HepG2 (cell line): Measurements from ENCODE around the gene FBP2. TPM values are rescaled to one million over a fixed set of nuclear protein-coding genes. Genes with fewer than 3 reads are reported as not detected.
A peak's percentile ranks its signal among the peaks of the same experiment; 100 is the strongest.

Experiments
- ATAC-seq: fragments of 200-7000 bp; cut with Tn5 transposase; 3 replicates; pipeline ENCODE4 v1.9.1; 2020; ENCODE audit warnings: mild to moderate bottlenecking, moderate library complexity
- BruUV-seq: library from RNA; stranded (reverse); fragments of 400-500 nt; replicated peaks from 2 replicates; lab custom pipeline; 2021; lab: Mats Ljungman, UMichigan
- CTCF ChIA-PET: fragments of 300-600 bp; formaldehyde crosslinking; extraction: SDS; loops from one replicate; lab custom pipeline; 2021; ENCODE audit warnings: low total read pairs, inconsistent platforms, low intra/inter-chr PET ratio; lab: Yijun Ruan, JAX
- POLR2A ChIA-PET: fragments of 350-600 bp; sonication (Branson Sonifier 250); formaldehyde crosslinking; loops from one replicate; lab custom pipeline; 2020; ENCODE audit warnings: antibody characterized with exemption, inconsistent platforms; lab: Yijun Ruan, JAX
- DNase-seq: peaks from one replicate; pipeline ENCODE4 v3.0.0-alpha.2; 2015; ENCODE audit warnings: low spot score
- FAIRE-seq: peaks from 3 replicates; lab custom pipeline; 2011; peaks lifted over from hg19 to GRCh38; lab: Jason Lieb, UNC
- H2AFZ ChIP-seq: one replicate; pipeline ENCODE4 v1.6.1; 2011; ENCODE audit warnings: low read length, inconsistent platforms
- H3K27ac ChIP-seq: fragments of 300-600 bp; 3 replicates; pipeline ENCODE4 v1.8.0; 2011; ENCODE audit warnings: mixed run types, mild to moderate bottlenecking, mixed read lengths, low read length, inconsistent platforms; ENCODE audit not compliant: insufficient read depth; ENCODE audit errors: extremely low read length
- H3K27me3 ChIP-seq, 2 experiments: fragments of 200-600 bp in 1 of 2; 2 replicates in 1 of 2; 3 replicates in 1 of 2; pipeline versions ENCODE4 v1.6.0 to v1.8.0; 2011; ENCODE audit warnings: low read length in 2 of 2, mild to moderate bottlenecking in 2 of 2, moderate library complexity in 2 of 2, inconsistent platforms in 1 of 2; ENCODE audit not compliant: insufficient read depth in 2 of 2, control insufficient read depth in 1 of 2
- H3K36me3 ChIP-seq, 2 experiments: fragments of 200-600 bp in 1 of 2; replicated peaks in 1 of 2; 2 replicates in 1 of 2; 3 replicates in 1 of 2; pipeline versions ENCODE4 v1.5.1 to v1.8.0; 2011; ENCODE audit warnings: low read length in 2 of 2, inconsistent platforms in 1 of 2; ENCODE audit not compliant: insufficient read depth in 2 of 2, control insufficient read depth in 1 of 2
- H3K4me1 ChIP-seq: 2 replicates; pipeline ENCODE4 v1.5.1; 2012; ENCODE audit warnings: low read length, inconsistent platforms; ENCODE audit not compliant: insufficient read depth
- H3K4me2 ChIP-seq: 2 replicates; pipeline ENCODE4 v1.6.0; 2011; ENCODE audit warnings: low read depth, low read length, inconsistent platforms
- H3K4me3 ChIP-seq, 3 experiments: fragments of 200-600 bp in 1 of 3; sonication (generic), shearing (Covaris generic) in 1 of 3; replicated peaks in 1 of 3; 2 replicates each; pipeline ENCODE4 v1.5.1; 2011 to 2016; ENCODE audit warnings: low read length in 3 of 3, inconsistent platforms in 2 of 3, low read depth in 2 of 3, mild to moderate bottlenecking in 2 of 3, control low read depth in 1 of 3, mixed read lengths in 1 of 3; ENCODE audit not compliant: insufficient read depth in 1 of 3
- H3K79me2 ChIP-seq: one replicate; pipeline ENCODE4 v1.6.1; 2011; ENCODE audit warnings: low read length, inconsistent platforms; ENCODE audit not compliant: insufficient read depth
- H3K9ac ChIP-seq: 2 replicates; pipeline ENCODE4 v1.6.0; 2011; ENCODE audit warnings: mild to moderate bottlenecking, low read depth, low read length, inconsistent platforms; ENCODE audit not compliant: insufficient read depth
- H3K9me3 ChIP-seq: 2 replicates; pipeline ENCODE4 v1.5.1; 2012; ENCODE audit warnings: mild to moderate bottlenecking, low read length
- H4K20me1 ChIP-seq: 2 replicates; pipeline ENCODE4 v1.6.0; 2011; ENCODE audit warnings: inconsistent platforms, mild to moderate bottlenecking, low read length, moderate library complexity; ENCODE audit not compliant: insufficient read depth
- BHLHE40 ChIP-seq: IDR thresholded peaks from 2 replicates; pipeline ENCODE4 v1.6.1; 2011; ENCODE audit warnings: low read length, improper control_type of control experiment
- ETV5 ChIP-seq: IDR thresholded peaks from 2 replicates; pipeline ENCODE4 v1.6.1; 2018; ENCODE audit warnings: missing biosample characterization, missing genetic modification reagents, inconsistent platforms, borderline replicate concordance
- GABPB1 ChIP-seq: IDR thresholded peaks from 2 replicates; pipeline ENCODE4 v1.6.1; 2016; ENCODE audit warnings: mild to moderate bottlenecking, missing genetic modification reagents, moderate library complexity, missing compliant biosample characterization
- HMG20B ChIP-seq: conservative IDR thresholded peaks from 2 replicates; pipeline ENCODE4 v1.6.1; 2016; ENCODE audit warnings: missing genetic modification reagents, missing compliant biosample characterization
- MAX ChIP-seq: IDR thresholded peaks from 2 replicates; pipeline ENCODE4 v1.6.1; 2012; ENCODE audit warnings: inconsistent platforms
- MLXIP ChIP-seq: sonication (generic); formaldehyde crosslinking; IDR thresholded peaks from 2 replicates; pipeline ENCODE4 v1.9.0; 2021; ENCODE audit warnings: missing genetic modification reagents, borderline replicate concordance
- NAIF1 ChIP-seq: sonication (generic); formaldehyde crosslinking; IDR thresholded peaks from 2 replicates; pipeline ENCODE4 v1.5.0; 2020; ENCODE audit warnings: mild to moderate bottlenecking, missing genetic modification reagents, borderline replicate concordance
- RARA ChIP-seq: IDR thresholded peaks from 2 replicates; pipeline ENCODE4 v1.6.1; 2016; ENCODE audit warnings: missing genetic modification reagents, missing compliant biosample characterization
- REL ChIP-seq: sonication (generic); formaldehyde crosslinking; conservative IDR thresholded peaks from 2 replicates; pipeline ENCODE4 v1.8.0; 2022; ENCODE audit warnings: mild to moderate bottlenecking, missing genetic modification reagents, moderate library complexity
- RFX1 ChIP-seq: fragments of 450-650 bp; IDR thresholded peaks from 2 replicates; pipeline ENCODE4 v1.6.1; 2017
- TBL1XR1 ChIP-seq: fragments of 150-350 bp; IDR thresholded peaks from 2 replicates; pipeline ENCODE4 v1.6.1; 2014; ENCODE audit warnings: borderline replicate concordance, low read length; ENCODE audit not compliant: partially characterized antibody
- TBX2 ChIP-seq: sonication (generic); formaldehyde crosslinking; IDR thresholded peaks from 2 replicates; pipeline ENCODE4 v1.5.0; 2020; ENCODE audit warnings: missing genetic modification reagents, mild to moderate bottlenecking, borderline replicate concordance
- ZBTB1 ChIP-seq: sonication (generic); formaldehyde crosslinking; IDR thresholded peaks from 2 replicates; pipeline ENCODE4 v1.4.0; 2020; ENCODE audit warnings: missing genetic modification reagents, borderline replicate concordance
- ZBTB21 ChIP-seq: sonication (generic); formaldehyde crosslinking; IDR thresholded peaks from 2 replicates; pipeline ENCODE4 v1.4.0; 2020; ENCODE audit warnings: missing genetic modification reagents
- ZNF264 ChIP-seq: sonication (generic); formaldehyde crosslinking; IDR thresholded peaks from 2 replicates; pipeline ENCODE4 v1.4.0; 2020; ENCODE audit warnings: missing genetic modification reagents
- ZNF580 ChIP-seq: IDR thresholded peaks from 2 replicates; pipeline ENCODE4 v1.6.1; 2016; ENCODE audit warnings: low read depth, borderline replicate concordance
- WGBS: methylation state at CpG from one replicate; pipeline ENCODE4 v1.1.6; 2017; ENCODE audit warnings: low lambda C conversion rate; 5-methylcytosine and 5-hydroxymethylcytosine counted together
- in situ Hi-C: cut with HindIII; loops from 2 replicates; pipeline ENCODE4 v1.10.0; 2017; ENCODE audit warnings: low pct_unique_long_range_greater_than_20kb; ENCODE audit not compliant: extremely low pct_ligation_motif_present
- intact Hi-C: fragments of 100-400 bp; cut with micrococcal nuclease; formaldehyde crosslinking; loops from one replicate; pipeline ENCODE4 v1.10.0; 2022; ENCODE audit not compliant: unreplicated experiment
- polyA plus RNA-seq, 8 experiments: library from polyadenylated mRNA; depleted of rRNA in 3 of 8; stranded (reverse) in 7 of 8; unstranded in 1 of 8; fragments of >200 nt; fragmentation: Illumina TruSeq in 4 of 8; extraction: Trizol in 4 of 8; gene quantifications; 2 replicates each; pipeline versions ENCODE4 v1.2.1 to v1.2.3, GENCODE V29; 2011 to 2016; ENCODE audit warnings: low read depth in 4 of 8, missing spikeins in 1 of 8, mixed read lengths in 1 of 8; ENCODE audit not compliant: insufficient read depth in 1 of 8
- total RNA-seq, 5 experiments: library from RNA; depleted of rRNA; stranded (reverse); fragments of >200 nt; fragmentation: Illumina TruSeq; extraction: Trizol; gene quantifications; 2 replicates each; pipeline ENCODE4 v1.2.3, GENCODE V29; 2016; ENCODE audit warnings: low read depth in 1 of 5

FBP2 gene
- total and polyA plus RNA-seq, 2 of the 13 experiments (the other 11 are each of a cell fraction or from before 2014, with no cell fraction given), result not detected

- ChIA-PET CTCF (no interaction called here), POLR2A (no interaction called here)
- no peaks in the 10 kb centered on the region for H3K27me3 ChIP-seq
- H3K9ac ChIP-seq, result no peak overlapping the region
- intact Hi-C loops, result no loop called here
- no peak overlapping the region for H3K27ac ChIP-seq
- H3K79me2 ChIP-seq, result no peaks in the 10 kb centered on the region
- no peaks in the 10 kb centered on the region for H3K36me3 ChIP-seq
- H3K9me3 ChIP-seq, result no peaks in the 10 kb centered on the region
- peaks cover 71% of the 10 kb centered on the region for H3K4me1 ChIP-seq
- no peak overlapping the region for H3K4me3 ChIP-seq
- 90% methylated on average over 6 of the region's 6 CpGs for WGBS
- no peaks in the 10 kb centered on the region for H4K20me1 ChIP-seq
- no peak for DNase-seq
- BruUV-seq, result no TSS peak
- no peak overlapping the region for H2AFZ ChIP-seq
- in situ Hi-C loops, result no loop called here
- no peak for TF ChIP-seq RFX1
- no peak for ATAC-seq
- no peak for FAIRE-seq
- no peak overlapping the region for H3K4me2 ChIP-seq
Measured at GRCh38 chr9:94610181-94610606, 16.6 kb upstream of the FBP2 start.

GRCh38 chr9:94607423-94607691, 13.7 kb upstream of the FBP2 start:
- no peaks in the 10 kb centered on the region for H3K9me3 ChIP-seq
- CTCF ChIA-PET, result no interaction called here
- no peaks in the 10 kb centered on the region for H3K79me2 ChIP-seq
- peak overlapping the region; percentile 49 for H2AFZ ChIP-seq
- peak overlapping the region; percentile 56 to 69 (median 63) for H3K4me3 ChIP-seq
- peaks cover 83% of the 10 kb centered on the region for H3K4me1 ChIP-seq
- H3K9ac ChIP-seq, result peak overlapping the region; percentile 65
- 0% methylated on average over 4 of the region's 8 CpGs for WGBS
- DNase-seq (no peak), FAIRE-seq (peak; percentile 40), ATAC-seq (no peak)
- intact Hi-C loops (no loop called here), in situ Hi-C loops (no loop called here)
- BruUV-seq, result no TSS peak
- peak overlapping the region; percentile 86 for H3K27ac ChIP-seq
- no peaks in the 10 kb centered on the region for H4K20me1 ChIP-seq
- no peaks in the 10 kb centered on the region for H3K36me3 ChIP-seq
- peak overlapping the region; percentile 95 for H3K4me2 ChIP-seq
- H3K27me3 ChIP-seq, result no peaks in the 10 kb centered on the region
- POLR2A ChIA-PET, result interaction anchor here (2.8 kb wide), 1 partner anchor 16 kb away, joined by 12 read pairs; no protein-coding TSS in a partner anchor
- no peak for TF ChIP-seq ZBTB1 (CRISPR knock-in tag)
- peak; percentile 24; the same call in 1 of the 2 replicates for TF ChIP-seq ETV5 (CRISPR knock-in tag)
- TF ChIP-seq HMG20B (CRISPR knock-in tag), result no peak
- TF ChIP-seq GABPB1 (CRISPR knock-in tag), result peak; percentile 33; the same call in 1 of the 2 replicates
- TF ChIP-seq MAX, result no peak; the same call in 1 of the 2 replicates
- no peak for TF ChIP-seq TBL1XR1
- 0 out of 2 replicates have a peak, but pooled peaks have one; percentile 7 for TF ChIP-seq RARA
- 0 out of 2 replicates have a peak, but pooled peaks have one; percentile 20 for TF ChIP-seq NAIF1
- no peak for TF ChIP-seq BHLHE40
- TF ChIP-seq REL (CRISPR knock-in tag), result no peak
- no peak for TF ChIP-seq MLXIP (CRISPR knock-in tag)
- TF ChIP-seq ZBTB21, result no peak
- no peak for TF ChIP-seq ZNF580 (CRISPR knock-in tag)
- TF ChIP-seq TBX2 (CRISPR knock-in tag), result 0 out of 2 replicates have a peak, but pooled peaks have one; percentile 12
- TF ChIP-seq ZNF264, result no peak
